Measurements from ENCODE around the gene AMOTL1.

- TF ChIP-seq, protein P1, sequence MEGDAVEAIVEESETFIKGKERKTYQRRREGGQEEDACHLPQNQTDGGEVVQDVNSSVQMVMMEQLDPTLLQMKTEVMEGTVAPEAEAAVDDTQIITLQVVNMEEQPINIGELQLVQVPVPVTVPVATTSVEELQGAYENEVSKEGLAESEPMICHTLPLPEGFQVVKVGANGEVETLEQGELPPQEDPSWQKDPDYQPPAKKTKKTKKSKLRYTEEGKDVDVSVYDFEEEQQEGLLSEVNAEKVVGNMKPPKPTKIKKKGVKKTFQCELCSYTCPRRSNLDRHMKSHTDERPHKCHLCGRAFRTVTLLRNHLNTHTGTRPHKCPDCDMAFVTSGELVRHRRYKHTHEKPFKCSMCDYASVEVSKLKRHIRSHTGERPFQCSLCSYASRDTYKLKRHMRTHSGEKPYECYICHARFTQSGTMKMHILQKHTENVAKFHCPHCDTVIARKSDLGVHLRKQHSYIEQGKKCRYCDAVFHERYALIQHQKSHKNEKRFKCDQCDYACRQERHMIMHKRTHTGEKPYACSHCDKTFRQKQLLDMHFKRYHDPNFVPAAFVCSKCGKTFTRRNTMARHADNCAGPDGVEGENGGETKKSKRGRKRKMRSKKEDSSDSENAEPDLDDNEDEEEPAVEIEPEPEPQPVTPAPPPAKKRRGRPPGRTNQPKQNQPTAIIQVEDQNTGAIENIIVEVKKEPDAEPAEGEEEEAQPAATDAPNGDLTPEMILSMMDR (IDR thresholded peaks at IDR 0.05), result no peak
- no peak for TF ChIP-seq ZFX (IDR thresholded peaks at IDR 0.05; ENCODE audit: borderline replicate concordance)
These were observed 27.8 kb upstream of the AMOTL1 start for GRCh38 chr11:94740083-94741021.
